Activated T-cell treated with anti-CD3 and anti-CD28 coated beads, Interleukin-2, amount 50 U/mL, for 4 hours (primary cell): ENCODE measurements around the gene RABGAP1L. TPM values are rescaled to one million over a fixed set of nuclear protein-coding genes. Genes with fewer than 3 reads are reported as not detected.
"Not testable (repeated sequence)": the region's sequence is repeated elsewhere in the genome, so short reads cannot be mapped to it uniquely, and the experiment has no call there.

Source experiments
- ATAC-seq, 2 donors: fragments of 200-7000 bp; cut with Tn5 transposase; one replicate each; pipeline ENCODE4 v1.10.0; 2021
- DNase-seq: peaks from one replicate; pipeline ENCODE4 v3.0.0-alpha.2; 2020
- H3K27me3 Mint-ChIP-seq: one replicate; pipeline ENCODE4 v1.8.0; 2021; ENCODE audit warnings: low read depth, mixed read lengths
- H3K36me3 Mint-ChIP-seq: one replicate; pipeline ENCODE4 v1.8.0; 2022; ENCODE audit warnings: mixed read lengths; ENCODE audit not compliant: insufficient read depth
- H3K4me1 Mint-ChIP-seq: one replicate; pipeline ENCODE4 v1.8.0; 2021; ENCODE audit warnings: low read depth, mixed read lengths
- H3K4me3 Mint-ChIP-seq: one replicate; pipeline ENCODE4 v1.8.0; 2021; ENCODE audit warnings: mild to moderate bottlenecking, moderate library complexity, mixed read lengths
- H3K9me3 Mint-ChIP-seq: one replicate; pipeline ENCODE4 v1.8.0; 2021; ENCODE audit warnings: mixed read lengths
- total RNA-seq, 3 donors: library from RNA; stranded (reverse); gene quantifications; one replicate each; pipeline ENCODE4 v1.2.1, GENCODE V29; 2021

The RABGAP1L gene
- total RNA-seq, 3 donors from 2014 or later: 16.9 to 23.2 (median 22.3) TPM

GRCh38 chr1:174301295-174302077, 142.2 kb downstream of the RABGAP1L start:
- no peak overlapping the region for H3K4me3 Mint-ChIP-seq
- H3K27me3 Mint-ChIP-seq: no peaks in the 10 kb centered on the region
- no peak for DNase-seq
- H3K4me1 Mint-ChIP-seq: peaks cover 2% of the 10 kb centered on the region
- H3K36me3 Mint-ChIP-seq: peaks cover 43% of the 10 kb centered on the region
- peaks cover 2% of the 10 kb centered on the region for H3K9me3 Mint-ChIP-seq
- ATAC-seq: no peak

- Mint-ChIP-seq H3K27me3 (no peaks in the 10 kb centered on the region), H3K4me3 (no peak overlapping the region), H3K36me3 (peaks cover 75% of the 10 kb centered on the region), H3K4me1 (peaks cover 8% of the 10 kb centered on the region), H3K9me3 (peaks cover 49% of the 10 kb centered on the region)
- ATAC-seq (no peak), DNase-seq (no peak)
These were observed 149.3 kb downstream of the RABGAP1L start for GRCh38 chr1:174308604-174309003.

- Mint-ChIP-seq H3K9me3 (peaks cover 58% of the 10 kb centered on the region), H3K27me3 (no peaks in the 10 kb centered on the region), H3K4me1 (peaks cover 10% of the 10 kb centered on the region), H3K36me3 (peaks cover 82% of the 10 kb centered on the region), H3K4me3 (no peak overlapping the region)
- DNase-seq (no peak), ATAC-seq (no peak)
These were observed 150.2 kb downstream of the RABGAP1L start for GRCh38 chr1:174309490-174309889.

GRCh38 chr1:174314433-174314832, 155.1 kb downstream of the RABGAP1L start:
- Mint-ChIP-seq H3K27me3 (no peaks in the 10 kb centered on the region), H3K36me3 (peaks cover 84% of the 10 kb centered on the region), H3K4me3 (no peak overlapping the region), H3K9me3 (peaks cover 61% of the 10 kb centered on the region), H3K4me1 (peaks cover 6% of the 10 kb centered on the region)
- no peak for DNase-seq
- no peak for ATAC-seq

- no peaks in the 10 kb centered on the region for H3K27me3 Mint-ChIP-seq
- ATAC-seq (no peak), DNase-seq (no peak)
- peaks cover 64% of the 10 kb centered on the region for H3K9me3 Mint-ChIP-seq
- peaks cover 84% of the 10 kb centered on the region for H3K36me3 Mint-ChIP-seq
- peaks cover 6% of the 10 kb centered on the region for H3K4me1 Mint-ChIP-seq
- no peak overlapping the region for H3K4me3 Mint-ChIP-seq
These were observed 155.9 kb downstream of the RABGAP1L start for GRCh38 chr1:174315239-174315638.

- Mint-ChIP-seq H3K36me3 (peaks cover 73% of the 10 kb centered on the region), H3K9me3 (peaks cover 52% of the 10 kb centered on the region), H3K4me1 (peaks cover 12% of the 10 kb centered on the region)
- not testable (repeated sequence) for H3K4me3 Mint-ChIP-seq, ATAC-seq, DNase-seq, H3K27me3 Mint-ChIP-seq
These were observed 161.6 kb downstream of the RABGAP1L start for GRCh38 chr1:174320897-174321296.

GRCh38 chr1:174322202-174322862, 163.0 kb downstream of the RABGAP1L start:
- H3K9me3 Mint-ChIP-seq: peaks cover 59% of the 10 kb centered on the region
- peaks cover 69% of the 10 kb centered on the region for H3K36me3 Mint-ChIP-seq
- peaks cover 12% of the 10 kb centered on the region for H3K4me1 Mint-ChIP-seq
- H3K4me3 Mint-ChIP-seq: no peak overlapping the region
- no peaks in the 10 kb centered on the region for H3K27me3 Mint-ChIP-seq
- DNase-seq (no peak), ATAC-seq (no peak)

- H3K9me3 Mint-ChIP-seq: peaks cover 46% of the 10 kb centered on the region
- H3K36me3 Mint-ChIP-seq: peaks cover 51% of the 10 kb centered on the region
- no peaks in the 10 kb centered on the region for H3K27me3 Mint-ChIP-seq
- DNase-seq (no peak), ATAC-seq (no peak)
- H3K4me1 Mint-ChIP-seq: peaks cover 11% of the 10 kb centered on the region
- H3K4me3 Mint-ChIP-seq: no peak overlapping the region
These were observed 165.2 kb downstream of the RABGAP1L start for GRCh38 chr1:174324493-174324892.

- peaks cover 42% of the 10 kb centered on the region for H3K9me3 Mint-ChIP-seq
- no peak for ATAC-seq
These were observed 165.6 kb downstream of the RABGAP1L start for GRCh38 chr1:174324939-174325338.

GRCh38 chr1:174326278-174326677, 167.0 kb downstream of the RABGAP1L start:
- H3K27me3 Mint-ChIP-seq: no peaks in the 10 kb centered on the region
- H3K4me1 Mint-ChIP-seq: peaks cover 12% of the 10 kb centered on the region
- H3K9me3 Mint-ChIP-seq: peaks cover 29% of the 10 kb centered on the region
- ATAC-seq (no peak), DNase-seq (no peak)
- no peak overlapping the region for H3K4me3 Mint-ChIP-seq
- H3K36me3 Mint-ChIP-seq: peaks cover 36% of the 10 kb centered on the region

More at GRCh38 chr1:174324939-174325338, 165.6 kb downstream of the RABGAP1L start:
- no peaks in the 10 kb centered on the region for H3K27me3 Mint-ChIP-seq
- H3K4me1 Mint-ChIP-seq: peaks cover 11% of the 10 kb centered on the region
- H3K36me3 Mint-ChIP-seq: peaks cover 46% of the 10 kb centered on the region
- DNase-seq: no peak
- H3K4me3 Mint-ChIP-seq: no peak overlapping the region

GRCh38 chr1:174333437-174333836, 174.1 kb downstream of the RABGAP1L start:
- H3K36me3 Mint-ChIP-seq: peaks cover 6% of the 10 kb centered on the region
- peaks cover 10% of the 10 kb centered on the region for H3K4me1 Mint-ChIP-seq
- no peak overlapping the region for H3K4me3 Mint-ChIP-seq
- H3K27me3 Mint-ChIP-seq: no peaks in the 10 kb centered on the region
- DNase-seq: no peak
- no peak for ATAC-seq
- H3K9me3 Mint-ChIP-seq: no peaks in the 10 kb centered on the region

- H3K27me3 Mint-ChIP-seq: no peaks in the 10 kb centered on the region
- H3K36me3 Mint-ChIP-seq: peaks cover 7% of the 10 kb centered on the region
- ATAC-seq: no peak
- peaks cover 8% of the 10 kb centered on the region for H3K9me3 Mint-ChIP-seq
- DNase-seq: no peak
- H3K4me3 Mint-ChIP-seq: no peak overlapping the region
- H3K4me1 Mint-ChIP-seq: peaks cover 5% of the 10 kb centered on the region
These were observed 177.8 kb downstream of the RABGAP1L start for GRCh38 chr1:174337000-174337681.

GRCh38 chr1:174340404-174340803, 181.1 kb downstream of the RABGAP1L start:
- not testable (repeated sequence) for H3K36me3 Mint-ChIP-seq, H3K27me3 Mint-ChIP-seq, DNase-seq, H3K9me3 Mint-ChIP-seq, ATAC-seq, H3K4me3 Mint-ChIP-seq, H3K4me1 Mint-ChIP-seq

GRCh38 chr1:174344162-174344561, 184.8 kb downstream of the RABGAP1L start:
- DNase-seq: no peak
- Mint-ChIP-seq H3K27me3 (no peaks in the 10 kb centered on the region), H3K4me1 (peaks cover 8% of the 10 kb centered on the region), H3K4me3 (no peak overlapping the region), H3K36me3 (peaks cover 21% of the 10 kb centered on the region), H3K9me3 (peaks cover 20% of the 10 kb centered on the region)
- no peak for ATAC-seq
